GM12874 (cell line): Measurements from ENCODE around the gene ITK.

ENCODE experiments used
- CTCF ChIP-seq: IDR thresholded peaks from 2 replicates; pipeline ENCODE4 v1.5.1; 2011; ENCODE audit warnings: low read depth, mild to moderate bottlenecking, control low read depth, low read length, moderate library complexity; ENCODE audit not compliant: insufficient read depth

ITK gene

DNA sequence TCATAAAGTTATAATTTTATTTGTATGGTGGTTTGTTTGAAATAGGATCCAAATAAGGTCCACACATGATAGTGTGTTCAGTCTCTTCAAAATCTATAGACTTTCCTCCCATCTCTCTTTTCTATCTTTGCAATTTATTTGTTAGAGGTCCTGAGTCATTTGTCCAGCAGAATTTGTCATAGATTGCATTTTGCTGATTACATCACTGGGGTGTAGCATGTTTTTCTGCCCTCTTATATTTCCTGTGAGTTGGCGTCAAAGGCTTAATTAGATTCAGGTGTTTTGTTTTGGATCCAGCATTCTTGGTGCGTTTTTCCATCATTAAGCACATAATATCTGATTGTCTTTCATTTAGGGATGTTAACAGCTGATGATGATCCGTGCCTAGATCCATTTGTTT lies 100.3 kb downstream of the ITK start:
- TF ChIP-seq CTCF: no peak

- TF ChIP-seq CTCF: no peak
These were observed 101.5 kb downstream of the ITK start for GRCh38 chr5:157282150-157282549.

- TF ChIP-seq CTCF: no peak
These were observed 102.8 kb downstream of the ITK start for GRCh38 chr5:157283434-157283833.

GRCh38 chr5:157284458-157285212 lies 104.0 kb downstream of the ITK start:
- TF ChIP-seq CTCF: no peak

GRCh38 chr5:157285310-157286035 lies 104.8 kb downstream of the ITK start:
- no peak for TF ChIP-seq CTCF

DNA sequence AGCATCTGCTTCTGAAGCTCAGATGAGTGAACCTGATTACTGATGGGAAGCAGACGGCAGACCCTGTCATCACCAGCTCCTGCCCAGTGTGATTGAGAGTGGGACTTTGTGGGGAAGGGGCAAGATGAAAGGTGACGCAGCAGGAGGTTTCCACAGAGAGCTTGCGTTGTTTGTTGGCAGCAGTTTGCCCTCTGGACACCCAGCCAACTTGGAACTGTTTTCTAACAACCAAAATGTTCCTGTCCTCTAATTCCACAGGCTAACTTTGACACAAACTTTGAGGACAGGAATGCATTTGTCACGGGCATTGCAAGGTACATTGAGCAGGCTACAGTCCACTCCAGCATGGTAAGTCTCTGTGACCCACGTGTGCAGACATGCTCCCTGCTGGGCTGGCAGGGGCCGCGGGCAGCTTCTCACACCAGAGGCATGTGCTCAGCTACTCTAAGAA lies 106.1 kb downstream of the ITK start:
- TF ChIP-seq CTCF: no peak

DNA sequence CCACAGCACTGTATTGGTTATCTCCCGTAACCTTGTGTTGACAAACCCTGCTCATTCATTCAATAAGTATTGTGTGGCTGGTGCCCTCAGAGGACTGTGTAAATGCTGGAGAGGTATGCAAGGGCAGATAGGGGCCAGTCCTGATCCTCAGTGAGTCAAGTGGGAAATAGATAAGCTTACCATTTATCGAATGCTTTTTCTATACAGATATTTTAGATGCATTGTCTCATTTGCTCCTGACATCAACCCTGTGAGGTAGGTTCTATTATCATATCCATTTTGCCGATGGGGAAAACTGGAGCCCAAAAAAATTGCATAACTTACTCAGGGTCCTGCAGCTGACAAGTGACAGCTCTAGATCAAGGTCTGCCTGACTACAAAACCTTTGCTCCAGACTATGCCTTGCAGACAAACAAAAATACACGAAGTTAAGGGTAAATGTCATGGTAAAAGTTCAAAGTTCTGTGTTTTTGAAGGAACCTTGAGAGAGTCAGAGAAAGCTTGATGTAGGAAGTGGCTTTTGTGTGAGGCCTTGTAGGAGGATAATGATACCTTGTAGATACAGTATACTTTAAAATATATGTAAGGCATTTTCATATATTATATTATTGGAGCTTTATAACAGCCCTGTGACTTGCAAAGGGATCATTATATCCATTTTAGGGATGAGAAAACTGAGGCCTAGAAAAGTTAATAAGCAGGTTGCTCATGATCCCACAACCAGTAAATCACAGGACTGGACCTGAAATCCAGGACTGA lies 107.9 kb downstream of the ITK start:
- TF ChIP-seq CTCF: no peak
